Natural killer cell (primary cell): ENCODE data around the gene OR52K2. TPM values are rescaled to one million over a fixed set of nuclear protein-coding genes. Genes with fewer than 3 reads are reported as not detected.

Experiments
- ATAC-seq, 3 donors: fragments of 150-1000 bp in 2 of 3; fragments of 200-7000 bp in 1 of 3; cut with Tn5 transposase; 1 replicate in 1 of 3; 2 replicates in 2 of 3; pipeline ENCODE4 v1.10.0; 2021; ENCODE audit warnings: mild to moderate bottlenecking in 2 of 3, moderate library complexity in 2 of 3
- DNase-seq, 2 donors: peaks; one replicate each; pipeline versions ENCODE4 v3.0.0 to v3.0.0-alpha.2; 2013 to 2021; ENCODE audit warnings: mixed read lengths in 1 of 2
- H3K27ac ChIP-seq: one replicate; pipeline ENCODE4 v1.5.1; 2013; ENCODE audit warnings: mild to moderate bottlenecking, low read length
- H3K27me3 ChIP-seq: one replicate; pipeline ENCODE4 v1.6.1; 2013; ENCODE audit warnings: low read length; ENCODE audit not compliant: control insufficient read depth, insufficient read depth
- H3K36me3 ChIP-seq: one replicate; pipeline ENCODE4 v1.6.1; 2013; ENCODE audit warnings: low read length; ENCODE audit not compliant: control insufficient read depth, insufficient read depth
- H3K4me1 ChIP-seq: one replicate; pipeline ENCODE4 v1.6.1; 2013; ENCODE audit warnings: low read length; ENCODE audit not compliant: control insufficient read depth, insufficient read depth
- H3K4me3 ChIP-seq: one replicate; pipeline ENCODE4 v1.5.1; 2013; ENCODE audit warnings: low read length
- H3K9me3 ChIP-seq: one replicate; pipeline ENCODE4 v1.6.1; 2013; ENCODE audit warnings: low read length; ENCODE audit not compliant: control insufficient read depth, insufficient read depth
- H3K27ac Mint-ChIP-seq, 2 donors: one replicate each; pipeline ENCODE4 v1.8.0; 2022; ENCODE audit warnings: mild to moderate bottlenecking in 2 of 2, mixed read lengths in 2 of 2, moderate library complexity in 1 of 2
- H3K27me3 Mint-ChIP-seq, 2 donors: one replicate each; pipeline ENCODE4 v1.8.0; 2022; ENCODE audit warnings: low read depth in 2 of 2, mixed read lengths in 2 of 2
- H3K36me3 Mint-ChIP-seq: one replicate; pipeline ENCODE4 v1.8.0; 2022; ENCODE audit warnings: mixed read lengths
- H3K4me1 Mint-ChIP-seq, 2 donors: one replicate each; pipeline ENCODE4 v1.8.0; 2022; ENCODE audit warnings: mixed read lengths in 2 of 2
- H3K4me3 Mint-ChIP-seq: one replicate; pipeline ENCODE4 v1.8.0; 2022; ENCODE audit warnings: mild to moderate bottlenecking, moderate library complexity, mixed read lengths
- H3K9me3 Mint-ChIP-seq, 2 donors: one replicate each; pipeline ENCODE4 v1.8.0; 2022; ENCODE audit warnings: mixed read lengths in 2 of 2
- CTCF ChIP-seq: fragments of 200-600 bp; IDR thresholded peaks from one replicate; pipeline ENCODE4 v1.8.0; 2022; ENCODE audit warnings: antibody characterized with exemption
- WGBS: methylation state at CpG from one replicate; pipeline ENCODE4 v1.1.7; 2013; ENCODE audit warnings: missing lambda C conversion rate; ENCODE audit not compliant: insufficient coverage; 5-methylcytosine and 5-hydroxymethylcytosine counted together
- intact Hi-C: fragments of 100-400 bp; cut with micrococcal nuclease; formaldehyde crosslinking; loops from one replicate; pipeline ENCODE4 v1.14.2; 2022
- total RNA-seq, 4 donors: library from RNA; stranded (reverse); fragments of 120-200 nt in 1 of 4; gene quantifications; one replicate each; pipeline versions ENCODE4 v1.2.3 to v1.2.4, GENCODE V29; 2013 to 2022

The OR52K2 gene
- total RNA-seq, 3 donors from 2014 or later (not counting 1 experiment from before 2014, with no cell fraction given) = not detected

DNA sequence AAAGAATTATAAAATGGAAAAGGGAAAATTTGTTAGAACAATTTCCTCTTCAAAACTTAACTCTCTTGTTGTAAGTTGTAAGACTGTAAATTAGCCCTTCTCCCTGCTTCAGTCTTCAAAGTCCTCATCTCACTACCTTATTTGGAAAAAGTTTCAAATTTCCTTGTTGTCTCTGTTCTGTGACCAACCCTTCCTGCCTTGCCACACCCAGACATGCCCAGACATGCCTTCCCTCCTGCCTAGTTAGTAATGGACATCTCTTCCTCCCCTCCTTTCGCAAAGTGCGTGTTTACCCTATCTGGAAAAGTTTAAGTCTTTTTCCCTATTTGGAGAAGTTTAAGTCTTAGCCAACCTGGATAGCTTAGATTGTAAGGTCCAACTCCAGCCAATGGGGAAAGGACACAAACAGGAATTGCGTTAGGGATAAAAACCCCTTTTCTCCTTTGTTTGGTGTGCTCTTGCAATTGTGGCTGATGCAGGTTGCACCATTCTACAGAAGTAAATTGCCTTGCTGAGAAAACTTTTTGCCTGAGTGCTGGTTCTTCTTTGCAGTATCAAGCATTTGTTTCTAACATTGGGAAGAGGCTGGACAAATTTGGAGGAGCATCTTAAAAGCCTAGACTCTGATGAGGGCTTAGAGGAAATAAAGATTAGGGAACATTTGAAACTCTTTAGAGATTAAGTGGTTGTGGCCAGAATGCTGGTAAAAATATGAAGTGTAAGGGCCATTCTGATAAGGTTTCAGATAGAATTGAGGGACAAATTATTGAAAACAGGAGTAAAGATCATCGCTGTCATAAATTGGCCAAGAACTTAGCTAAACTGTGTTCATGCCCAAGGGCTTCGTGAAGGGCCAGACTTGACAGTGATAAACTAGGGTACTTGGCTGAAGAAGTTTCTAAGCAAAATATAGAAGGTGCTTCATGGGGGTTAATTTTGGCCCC, 15.4 kb downstream of the OR52K2 start:
- H3K4me1 ChIP-seq = no peaks in the 10 kb centered on the region
- H3K4me1 Mint-ChIP-seq = no peaks in the 10 kb centered on the region
- ATAC-seq = no peak
- H3K27me3 Mint-ChIP-seq = peaks cover 18 to 36% of the 10 kb centered on the region in 2 donors
- TF ChIP-seq CTCF = no peak
- 91% methylated on average over 3 of the region's 5 CpGs for WGBS
- H3K9me3 ChIP-seq = peaks cover 5% of the 10 kb centered on the region
- no peak overlapping the region for H3K4me3 ChIP-seq
- intact Hi-C loops = no loop called here
- no peak overlapping the region for H3K27ac ChIP-seq
- no peak overlapping the region for H3K4me3 Mint-ChIP-seq
- H3K36me3 ChIP-seq = no peaks in the 10 kb centered on the region
- H3K9me3 Mint-ChIP-seq = peaks cover 0 to 4% of the 10 kb centered on the region in 2 donors
- no peak for DNase-seq
- H3K36me3 Mint-ChIP-seq = no peaks in the 10 kb centered on the region
- H3K27ac Mint-ChIP-seq = no peak overlapping the region
- no peaks in the 10 kb centered on the region for H3K27me3 ChIP-seq

DNA sequence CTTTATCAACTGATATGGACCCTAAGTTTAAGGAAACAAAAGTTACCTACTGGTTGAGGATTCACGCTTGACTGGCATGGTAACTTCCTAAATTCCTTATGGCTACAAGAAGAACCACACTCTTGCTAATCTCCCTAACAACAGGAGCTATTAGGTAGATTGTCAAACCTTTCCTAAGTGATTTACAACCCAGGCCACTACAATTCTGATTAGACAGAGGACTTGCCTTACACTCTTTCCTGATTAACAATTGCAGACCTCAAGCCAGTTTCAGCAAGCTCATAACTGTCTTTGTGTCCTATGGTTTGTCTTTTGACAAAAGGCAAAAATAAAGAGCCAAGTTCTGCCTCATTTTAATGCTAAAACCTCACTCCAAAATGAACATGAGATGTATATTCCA, 16.3 kb downstream of the OR52K2 start:
- DNase-seq (no peak), ATAC-seq (no peak)
- peaks cover 0 to 4% of the 10 kb centered on the region in 2 donors for H3K9me3 Mint-ChIP-seq
- peaks cover 23 to 37% of the 10 kb centered on the region in 2 donors for H3K27me3 Mint-ChIP-seq
- Histone ChIP-seq H3K27ac (no peak overlapping the region), H3K9me3 (peaks cover 5% of the 10 kb centered on the region), H3K27me3 (peaks cover 2% of the 10 kb centered on the region), H3K4me3 (no peak overlapping the region), H3K4me1 (no peaks in the 10 kb centered on the region), H3K36me3 (no peaks in the 10 kb centered on the region)
- no peaks in the 10 kb centered on the region for H3K36me3 Mint-ChIP-seq
- intact Hi-C loops = no loop called here
- no peak overlapping the region for H3K27ac Mint-ChIP-seq
- TF ChIP-seq CTCF = no peak
- 82% methylated on average over 1 of the region's 1 CpG for WGBS
- H3K4me1 Mint-ChIP-seq = no peaks in the 10 kb centered on the region
- no peak overlapping the region for H3K4me3 Mint-ChIP-seq

DNA sequence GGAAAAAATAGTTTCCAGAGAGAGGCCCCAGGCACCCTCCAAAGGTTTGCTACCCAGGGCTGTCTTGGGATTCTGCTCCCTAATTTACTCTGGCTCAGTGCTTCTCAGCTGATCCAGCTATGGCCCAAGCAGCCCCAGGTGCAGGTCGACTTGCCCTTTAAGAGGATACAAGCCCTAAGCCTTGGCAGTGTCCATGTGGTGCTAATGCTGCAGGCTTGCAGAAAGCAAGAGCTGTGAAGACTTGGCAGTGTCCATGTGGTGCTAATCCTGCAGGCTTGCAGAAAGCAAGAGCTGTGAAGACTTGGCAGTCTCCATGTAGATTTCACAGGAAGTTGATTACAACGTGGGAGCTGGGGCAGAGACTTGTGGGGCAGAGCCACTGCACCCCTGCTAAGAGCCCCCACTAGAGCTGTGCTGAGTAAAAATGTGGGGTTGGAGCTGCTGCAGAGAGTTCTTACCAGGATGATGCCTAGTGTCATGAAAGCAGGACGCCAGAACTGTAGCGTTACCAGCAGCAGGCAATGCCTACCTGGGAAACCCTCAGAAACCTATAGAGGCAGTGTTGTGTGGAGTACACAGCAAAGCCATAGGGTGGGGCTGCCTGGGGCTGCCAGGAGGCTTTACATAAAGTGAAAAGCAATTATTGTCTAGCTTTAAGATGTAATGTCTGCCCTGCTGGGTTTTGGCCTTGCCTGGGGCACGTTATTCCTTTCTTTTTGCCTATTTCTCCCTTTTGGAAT, 17.2 kb downstream of the OR52K2 start:
- H3K4me1 Mint-ChIP-seq = no peaks in the 10 kb centered on the region
- H3K9me3 Mint-ChIP-seq = peaks cover 0 to 4% of the 10 kb centered on the region in 2 donors
- H3K4me3 Mint-ChIP-seq = no peak overlapping the region
- WGBS = 64% methylated on average over 5 of the region's 5 CpGs
- H3K27me3 Mint-ChIP-seq = peaks cover 30 to 43% of the 10 kb centered on the region in 2 donors
- H3K36me3 Mint-ChIP-seq = no peaks in the 10 kb centered on the region
- H3K27ac Mint-ChIP-seq = no peak overlapping the region
- DNase-seq (no peak), ATAC-seq (no peak)
- no peaks in the 10 kb centered on the region for H3K4me1 ChIP-seq
- intact Hi-C loops = no loop called here
- no peak overlapping the region for H3K4me3 ChIP-seq
- H3K36me3 ChIP-seq = no peaks in the 10 kb centered on the region
- no peak overlapping the region for H3K27ac ChIP-seq
- no peak for TF ChIP-seq CTCF
- H3K9me3 ChIP-seq = peaks cover 5% of the 10 kb centered on the region
- peaks cover 2% of the 10 kb centered on the region for H3K27me3 ChIP-seq
